Activated CD4-positive, alpha-beta T cell treated with anti-CD3 and anti-CD28 coated beads, Interleukin-2, Interleukin-6, amounts not matched to agents 100 ng/mL and 50 ng/mL, durations not matched to agents 16 hours and 8 hours (primary cell): ENCODE results near the gene CAMK2N2.
A peak's percentile ranks its signal among the peaks of the same experiment; 100 is the strongest.
"Not testable (repeated sequence)": the region's sequence is repeated elsewhere in the genome, so short reads cannot be mapped to it uniquely, and the experiment has no call there.

Source experiments
- DNase-seq: peaks from one replicate; pipeline ENCODE4 v3.0.0-alpha.2; 2020

Gene CAMK2N2

DNA sequence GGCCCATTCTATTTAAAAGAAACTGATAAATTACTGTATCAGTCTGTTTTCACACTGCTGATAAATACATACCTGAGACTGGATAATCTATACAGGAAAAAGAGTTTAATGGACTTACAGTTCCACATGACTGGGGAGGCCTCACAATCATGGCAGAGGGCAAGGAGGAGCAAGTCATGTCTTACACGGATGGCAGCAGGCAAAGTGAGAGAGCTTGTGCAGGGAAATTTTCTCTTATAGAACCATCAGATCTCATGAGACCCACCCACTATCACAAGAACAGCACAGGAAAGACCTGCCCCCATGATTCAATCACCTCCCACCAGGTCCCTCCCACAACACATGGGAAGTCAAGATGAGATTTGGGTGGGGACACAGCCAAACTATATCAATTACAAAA is 5.9 kb upstream of the CAMK2N2 start:
- not testable (repeated sequence) for DNase-seq

DNA sequence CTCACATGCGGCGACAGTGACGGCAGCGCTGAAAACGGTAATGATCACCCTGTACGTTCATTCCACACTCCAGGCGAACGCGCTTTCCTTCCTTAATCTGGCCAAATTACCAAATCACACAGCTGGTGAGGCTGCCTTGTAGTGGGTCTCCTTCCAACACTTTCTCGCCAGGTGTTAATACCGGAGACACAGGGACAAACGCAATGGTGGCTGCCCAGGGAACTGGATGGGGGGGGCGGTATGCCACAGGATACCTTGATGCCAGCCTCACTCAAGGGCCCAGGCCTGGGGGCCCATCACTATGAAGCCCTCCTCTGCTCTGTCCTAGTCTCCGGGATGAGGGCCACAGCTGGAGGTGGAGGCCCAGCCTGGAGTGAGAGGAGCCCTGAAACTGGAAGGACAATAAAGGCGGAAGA is 1.4 kb upstream of the CAMK2N2 start:
- DNase-seq: no peak

DNA sequence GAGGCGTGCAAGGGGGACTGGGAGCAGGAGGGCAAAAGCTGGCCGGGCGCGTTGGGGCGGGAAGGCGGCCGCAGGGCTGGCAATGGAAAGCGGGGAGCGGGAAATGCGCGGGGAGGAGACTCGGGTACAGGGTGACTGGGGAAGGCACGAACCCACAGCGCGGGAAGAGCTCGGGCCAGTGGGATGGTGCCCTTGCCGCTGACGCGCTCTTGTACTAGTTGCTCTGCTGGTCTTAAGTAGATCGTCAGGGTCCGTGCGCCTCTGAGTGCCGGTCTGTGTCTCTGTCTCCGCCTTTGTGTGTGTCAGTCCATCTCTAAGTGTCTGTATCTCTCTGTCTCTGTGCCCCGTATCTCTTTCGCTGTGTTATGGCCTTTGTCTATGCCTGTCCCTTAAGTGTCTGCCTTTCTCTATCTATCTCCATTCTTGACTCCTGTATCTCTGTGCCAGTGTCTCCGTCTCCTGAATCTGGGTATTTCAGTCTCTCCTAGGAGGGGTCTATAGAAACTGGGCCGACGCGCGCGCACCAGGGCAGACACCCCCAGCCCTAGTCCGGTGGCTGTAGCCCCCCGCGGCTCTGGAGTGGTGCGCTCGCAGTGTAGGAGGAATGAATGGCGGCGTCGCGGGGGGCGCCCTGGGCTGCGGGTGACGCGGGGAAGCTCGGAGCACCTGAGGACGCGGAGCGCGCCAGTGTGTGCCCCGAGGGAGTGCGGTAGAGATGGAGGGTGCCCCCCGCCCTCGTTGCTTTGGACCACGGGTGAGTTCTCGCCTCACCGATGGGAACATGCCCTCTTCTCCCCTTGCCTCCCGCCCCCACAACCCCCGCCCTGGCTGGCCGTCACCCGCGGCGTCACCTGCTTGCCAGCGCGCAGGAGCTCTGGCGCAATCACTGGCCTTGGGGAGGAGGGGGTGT is 756 bp upstream of the CAMK2N2 start:
- DNase-seq: peak; percentile 28

DNA sequence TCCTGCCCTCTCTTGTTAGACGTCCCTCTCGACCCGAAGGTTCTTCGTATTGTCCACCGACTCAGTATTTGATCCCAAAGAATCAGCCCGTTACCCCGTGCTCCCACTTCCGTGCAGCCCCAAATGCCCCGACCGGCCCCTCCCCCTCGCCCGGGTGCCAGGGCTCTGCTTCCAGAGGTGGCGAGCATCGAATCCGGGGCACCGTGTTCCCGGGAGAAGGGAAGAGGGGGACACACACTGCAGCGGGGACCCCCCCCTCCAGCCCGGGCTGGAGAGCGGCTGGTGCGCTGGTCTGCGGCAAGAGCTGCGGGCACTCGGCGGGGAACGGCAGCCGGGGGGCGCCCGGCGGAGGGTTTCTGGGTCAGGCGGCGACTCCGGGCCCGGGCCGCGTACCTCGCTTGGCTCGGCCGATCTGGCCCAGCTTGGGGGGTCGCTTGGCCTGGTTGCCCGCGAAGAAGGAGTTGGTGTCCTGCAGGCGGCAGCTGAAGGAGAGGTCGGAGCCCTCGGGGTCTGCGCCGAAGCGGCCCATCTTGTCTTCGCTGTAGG is 556 bp downstream of the CAMK2N2 start:
- no peak for DNase-seq

DNA sequence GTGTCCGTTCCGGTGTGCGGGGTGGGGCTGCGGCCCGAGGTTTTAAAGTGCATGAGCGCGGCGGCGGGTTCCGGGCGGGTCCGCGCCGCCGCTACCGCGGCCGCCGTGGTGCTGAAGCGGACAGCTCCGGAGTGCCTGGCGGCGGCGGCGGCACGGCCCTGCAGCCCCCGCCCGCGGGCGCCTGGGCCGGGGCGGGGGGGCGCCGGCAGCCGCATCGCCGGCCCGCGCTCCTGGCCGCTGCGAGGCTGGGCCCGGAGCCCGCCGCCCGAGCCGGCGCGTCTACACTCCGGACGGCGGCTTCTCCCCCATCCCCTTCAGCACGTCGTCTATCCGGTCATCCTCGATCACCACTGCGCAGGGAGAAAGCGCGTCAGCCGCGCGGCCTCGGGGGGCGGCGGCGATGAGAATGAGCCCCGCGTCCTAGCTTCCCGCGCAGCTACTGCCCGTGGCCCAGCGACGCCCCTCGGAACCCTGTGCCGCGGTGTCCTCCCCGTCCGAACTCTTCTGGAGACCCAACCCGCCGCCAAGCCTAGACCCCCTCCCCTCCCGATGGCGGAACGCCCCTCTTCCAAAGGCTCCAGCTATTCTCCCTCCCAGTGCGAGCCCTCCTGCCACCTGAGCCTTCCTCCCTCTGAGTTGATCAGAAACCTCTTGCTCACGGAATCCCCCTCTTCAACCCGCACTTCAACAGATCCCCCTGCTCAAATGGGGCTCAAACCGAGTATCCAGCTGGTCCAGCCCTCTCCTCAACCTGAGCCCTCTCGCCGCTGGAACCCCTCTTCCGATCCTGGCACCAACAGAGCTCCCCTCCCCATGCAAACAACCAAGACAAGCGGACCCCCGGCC is 1.3 kb downstream of the CAMK2N2 start:
- peak; percentile 23 for DNase-seq

DNA sequence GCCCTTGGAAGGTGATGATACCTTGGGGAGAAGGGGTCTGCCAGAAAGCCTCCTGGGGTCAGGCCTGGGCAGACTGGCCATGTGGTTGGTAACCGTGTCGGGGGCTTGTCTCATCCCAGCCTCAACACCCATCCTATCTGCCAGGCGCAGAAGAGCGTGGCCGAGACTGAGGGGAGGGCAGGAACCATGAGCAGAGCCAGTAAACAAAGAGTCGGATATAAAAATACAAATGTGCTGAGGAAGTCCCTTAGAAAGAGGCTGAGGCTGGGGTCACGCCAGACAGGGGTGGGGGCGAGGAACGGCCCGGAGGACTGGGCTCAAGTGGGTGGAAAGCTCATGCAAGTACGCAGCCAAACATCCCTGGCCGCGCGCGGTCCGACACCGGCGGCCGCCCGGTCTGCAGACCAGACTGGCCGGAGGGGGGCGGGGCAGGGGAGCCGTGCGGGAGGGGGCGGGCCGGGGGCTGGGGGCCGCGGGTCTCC is 1.9 kb downstream of the CAMK2N2 start:
- no peak for DNase-seq

DNA sequence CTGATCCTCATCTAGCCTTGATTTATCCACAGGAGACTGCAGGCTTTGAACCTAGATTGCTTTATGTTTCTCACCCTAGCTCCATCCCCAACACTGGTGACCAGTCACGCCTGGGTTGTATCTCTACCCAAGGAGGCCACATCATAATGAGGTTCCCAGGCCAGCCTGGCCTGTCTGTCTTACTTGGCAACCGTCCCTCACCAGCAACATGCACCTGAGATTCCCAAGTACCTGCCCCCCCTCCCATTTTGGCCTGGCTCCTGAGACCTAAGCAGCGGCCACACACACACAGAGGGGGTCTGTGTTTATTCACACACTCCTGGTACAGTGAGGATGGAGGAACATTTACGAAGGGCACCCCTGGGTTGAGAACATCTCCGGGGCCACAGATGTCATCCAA is 2.4 kb downstream of the CAMK2N2 start:
- no peak for DNase-seq

DNA sequence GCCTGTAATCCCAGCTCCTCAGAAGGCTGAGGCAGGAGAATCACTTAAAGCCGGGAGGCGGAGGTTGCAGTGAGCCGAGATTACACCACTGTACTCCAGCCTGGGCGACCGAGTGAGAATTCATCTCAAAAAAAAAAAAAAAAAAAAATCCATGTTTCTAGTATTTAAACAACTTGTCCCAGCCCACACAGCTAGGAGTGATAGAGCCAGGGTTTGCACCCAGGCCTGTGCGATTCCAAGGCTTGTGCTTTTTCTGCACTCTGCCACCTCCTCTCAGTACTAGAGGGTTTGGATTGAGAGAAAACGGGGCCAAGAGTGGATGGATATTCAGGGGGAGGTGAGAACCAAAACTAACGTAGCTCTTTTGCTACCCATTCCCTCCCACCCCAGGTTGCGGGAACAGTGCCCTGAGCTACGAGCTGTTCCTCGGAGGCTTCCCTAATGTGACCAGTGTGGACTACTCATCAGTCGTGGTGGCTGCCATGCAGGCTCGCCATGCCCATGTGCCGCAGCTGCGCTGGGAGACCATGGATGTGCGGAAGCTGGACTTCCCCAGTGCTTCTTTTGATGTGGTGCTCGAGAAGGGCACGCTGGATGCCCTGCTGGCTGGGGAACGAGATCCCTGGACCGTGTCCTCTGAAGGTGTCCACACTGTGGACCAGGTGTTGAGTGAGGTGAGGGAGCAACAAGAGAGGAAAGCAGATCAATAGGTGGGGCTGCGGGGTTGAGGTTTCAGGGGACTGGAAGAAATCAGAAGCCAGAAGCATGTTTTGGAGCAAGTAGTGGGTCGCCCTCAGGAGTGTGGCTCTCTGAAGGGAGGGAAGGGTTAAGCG is 4.1 kb downstream of the CAMK2N2 start:
- no peak for DNase-seq

DNA sequence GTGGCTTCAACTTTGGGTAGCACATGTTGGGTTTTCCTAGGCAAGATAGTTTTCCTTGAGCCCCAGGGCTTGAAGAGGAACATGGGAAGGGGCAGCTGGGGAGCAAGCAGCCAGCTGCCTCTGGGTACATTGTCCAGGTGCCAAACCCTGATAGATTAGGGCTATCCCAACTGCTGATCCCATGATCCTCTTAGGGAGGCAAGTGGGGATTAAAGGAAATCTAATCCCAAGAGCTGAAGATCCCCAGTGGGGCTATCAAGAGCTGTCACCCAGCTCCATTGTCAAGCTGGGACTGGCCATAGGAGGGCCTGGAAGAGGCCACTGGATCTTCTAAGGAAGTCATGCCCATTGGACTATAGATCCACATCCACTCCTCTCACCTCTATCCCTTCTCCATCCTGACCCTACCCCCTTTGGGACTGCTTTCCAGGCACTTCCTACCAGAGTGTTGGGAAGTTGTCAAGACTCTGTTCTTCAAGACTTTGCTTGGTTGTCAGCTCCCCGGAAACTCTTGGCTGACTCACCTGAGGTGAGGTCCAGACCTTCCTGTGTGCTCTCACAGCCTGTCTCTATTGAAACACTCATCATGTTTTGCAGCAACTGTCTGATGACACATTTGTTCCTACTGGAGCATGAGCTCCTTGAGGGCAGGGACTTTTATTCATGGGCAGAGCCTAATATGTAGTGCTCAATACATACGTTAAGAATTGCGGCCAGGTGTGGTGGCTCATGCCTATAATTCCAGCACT is 5.9 kb downstream of the CAMK2N2 start:
- peak; percentile 47 for DNase-seq

DNA sequence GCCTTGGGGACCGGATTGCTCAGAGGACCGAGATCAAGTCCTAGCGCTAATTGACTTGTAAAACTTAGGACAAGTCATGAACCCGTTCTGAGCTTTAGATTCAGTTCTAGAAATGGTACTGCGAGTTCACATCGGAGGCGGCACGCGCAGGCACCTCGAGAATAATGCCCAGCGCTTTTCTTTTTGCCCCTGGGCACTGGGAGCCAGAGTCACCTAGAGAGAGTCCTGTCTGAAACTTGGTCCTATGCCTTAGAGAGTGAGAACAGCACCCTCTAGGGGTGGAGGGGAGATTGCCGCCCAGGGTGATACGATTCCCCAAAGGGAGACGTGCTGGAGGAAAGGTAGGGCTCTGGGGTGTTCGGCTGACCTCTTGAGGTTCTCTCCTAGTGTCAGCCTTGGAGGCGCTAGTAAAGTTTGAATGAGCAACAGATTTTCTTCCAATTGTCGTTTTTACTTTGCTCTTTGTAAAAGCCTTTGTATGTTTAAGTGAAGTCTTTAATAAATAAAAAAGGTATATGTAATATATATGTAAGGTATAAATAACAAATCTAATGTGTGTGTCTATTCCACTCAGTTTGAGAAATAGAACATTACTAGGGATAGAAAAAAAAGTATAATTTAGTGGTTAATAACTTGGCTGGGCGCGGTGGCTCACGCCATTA is 11.1 kb downstream of the CAMK2N2 start:
- peak; percentile 97 for DNase-seq

DNA sequence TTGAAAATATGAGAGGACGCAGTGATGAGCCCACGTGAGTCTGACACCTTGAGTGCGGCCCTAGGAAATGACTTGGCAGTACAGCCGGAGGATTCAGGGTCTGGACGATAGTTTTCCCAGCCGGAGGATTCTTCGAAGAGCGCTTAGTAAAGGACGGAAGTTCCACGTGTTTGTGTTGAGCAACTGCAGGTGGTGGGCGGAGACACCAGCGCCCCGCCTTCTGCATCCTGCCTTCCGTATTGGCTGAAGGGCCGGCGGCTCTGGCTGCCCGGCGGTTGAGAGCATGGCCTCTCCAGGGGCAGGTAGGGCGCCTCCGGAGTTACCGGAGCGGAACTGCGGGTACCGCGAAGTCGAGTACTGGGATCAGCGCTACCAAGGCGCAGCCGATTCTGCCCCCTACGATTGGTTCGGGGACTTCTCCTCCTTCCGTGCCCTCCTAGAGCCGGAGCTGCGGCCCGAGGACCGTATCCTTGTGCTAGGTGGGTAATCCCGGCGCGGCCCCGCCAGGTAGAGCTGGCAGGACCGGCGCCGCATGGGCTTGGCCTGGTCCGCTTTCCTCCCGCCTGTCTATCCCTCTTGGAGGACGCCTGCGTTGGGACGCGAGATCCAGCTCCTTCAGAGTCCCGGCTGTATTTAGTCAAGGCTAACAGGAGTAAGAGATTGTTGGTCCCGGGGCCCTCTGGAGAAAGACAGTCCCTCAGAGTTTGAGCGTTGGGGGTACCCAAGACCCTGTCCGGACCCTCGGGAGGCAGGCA is 11.8 kb downstream of the CAMK2N2 start, which contains the start of gene EEF1AKMT4:
Gene EEF1AKMT4, plus strand, starts transcription at position 261 of the 755 bp plus-strand sequence. Its CDS starts 23 bp downstream, at position 284.
- DNase-seq: peak; percentile 98

DNA sequence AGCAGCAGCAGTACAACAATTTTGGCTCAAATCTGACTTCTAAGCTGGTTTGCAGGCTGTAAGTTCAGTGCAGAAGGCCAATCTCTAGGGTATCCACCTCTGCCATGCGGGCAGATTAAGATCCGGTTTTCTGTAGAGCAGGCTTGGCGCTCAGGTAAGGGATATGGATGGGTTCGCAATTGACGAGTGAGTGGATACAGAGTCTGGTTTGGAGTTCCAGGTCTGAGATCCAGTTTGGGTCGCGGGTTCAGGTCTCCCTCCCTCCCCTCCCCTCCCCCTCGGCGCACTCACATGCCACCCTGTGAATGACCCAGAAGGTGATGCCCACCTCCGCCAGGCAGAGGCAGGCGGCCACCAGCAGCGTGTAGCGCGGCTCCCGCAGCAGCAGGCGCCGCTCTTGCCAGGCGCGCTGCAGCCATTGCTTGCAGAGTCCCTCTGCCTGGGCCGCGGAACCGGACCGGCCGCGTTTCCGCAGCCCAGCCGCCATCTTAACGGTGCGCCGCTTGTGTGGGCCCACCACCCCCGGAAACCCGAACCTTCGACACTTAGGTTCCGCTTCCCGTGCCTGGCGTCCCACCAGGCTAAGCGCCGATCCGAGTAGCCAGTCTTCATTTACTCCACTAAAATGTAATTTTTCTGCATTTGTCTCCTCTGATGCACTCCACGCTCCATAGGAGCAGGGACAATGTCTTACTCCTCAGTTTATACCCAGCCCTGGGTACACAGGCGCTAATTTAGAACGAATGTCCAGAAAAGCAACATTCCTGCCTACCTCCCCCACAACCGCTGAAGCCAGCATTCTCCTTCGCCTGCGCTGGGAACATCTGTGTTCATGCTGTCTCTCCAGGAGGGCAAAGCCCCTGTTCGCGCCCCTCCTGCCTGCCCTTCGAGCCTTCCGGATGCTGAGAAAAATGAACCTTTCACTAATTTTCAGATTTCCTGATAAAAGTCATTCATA is 12.6 kb downstream of the CAMK2N2 start, which contains the start of gene ALG3:
Gene ALG3, minus strand, starts transcription at position 509 of the 958 bp plus-strand sequence. Its CDS starts 22 bp downstream, at position 487.
- DNase-seq: peak; percentile 92

DNA sequence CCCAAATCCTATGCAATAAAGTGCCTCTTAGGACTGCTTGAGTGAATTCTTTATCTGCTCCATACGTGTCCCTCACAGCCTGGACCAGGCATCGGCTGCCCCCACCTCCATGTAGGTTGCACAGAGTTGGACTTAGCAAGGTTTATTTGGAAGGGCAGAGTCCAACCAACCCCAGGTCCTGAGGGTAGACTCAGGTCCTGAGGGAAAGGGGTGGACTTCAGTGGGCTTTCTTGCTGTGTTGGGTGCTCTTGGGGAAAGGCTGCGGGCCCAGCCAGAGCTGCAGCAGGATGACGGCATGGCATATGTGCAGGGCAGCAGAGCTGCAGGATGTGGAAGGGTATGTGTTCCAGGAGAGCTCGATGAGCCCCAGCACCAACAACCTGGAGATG is 19.1 kb downstream of the CAMK2N2 start:
- DNase-seq: no peak

DNA sequence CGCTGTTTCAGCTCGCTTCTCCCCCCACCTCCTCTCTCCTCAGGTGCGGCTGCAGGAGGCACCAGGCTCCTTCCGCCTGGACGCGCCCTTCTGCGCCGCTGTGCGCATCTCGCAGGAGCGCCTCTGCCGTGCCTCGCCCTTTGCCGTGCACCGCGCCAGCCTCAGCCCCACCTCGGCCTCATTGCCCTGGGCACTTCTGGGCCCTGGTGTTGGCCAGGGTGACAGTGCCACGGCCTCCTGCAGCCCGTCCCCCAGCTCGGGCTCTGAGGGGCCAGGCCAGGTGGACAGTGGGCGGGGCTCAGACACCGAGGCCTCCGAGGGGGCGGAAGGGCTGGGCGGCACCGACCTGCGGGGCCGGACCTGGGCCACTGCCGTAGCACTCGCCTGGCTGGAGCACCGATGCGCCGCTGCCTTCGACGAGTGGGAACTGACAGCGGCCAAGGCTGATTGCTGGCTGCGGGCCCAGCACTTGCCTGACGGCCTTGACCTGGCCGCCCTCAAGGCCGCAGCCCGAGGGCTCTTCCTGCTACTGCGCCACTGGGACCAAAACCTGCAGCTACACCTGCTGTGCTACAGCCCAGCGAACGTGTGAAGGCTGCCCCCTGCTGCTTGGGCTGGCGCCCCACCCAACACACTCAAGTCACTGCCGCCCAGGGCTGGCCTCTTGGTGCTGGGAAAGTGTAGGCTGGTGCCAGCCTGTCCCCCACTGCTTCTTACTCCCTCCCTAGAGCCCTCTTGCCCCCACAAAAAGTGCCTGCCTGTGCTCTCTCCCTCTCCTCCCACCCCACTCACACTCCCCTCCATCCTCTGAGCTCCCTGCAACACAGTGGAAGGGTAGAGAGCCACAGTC is 19.7 kb downstream of the CAMK2N2 start:
- no peak for DNase-seq

DNA sequence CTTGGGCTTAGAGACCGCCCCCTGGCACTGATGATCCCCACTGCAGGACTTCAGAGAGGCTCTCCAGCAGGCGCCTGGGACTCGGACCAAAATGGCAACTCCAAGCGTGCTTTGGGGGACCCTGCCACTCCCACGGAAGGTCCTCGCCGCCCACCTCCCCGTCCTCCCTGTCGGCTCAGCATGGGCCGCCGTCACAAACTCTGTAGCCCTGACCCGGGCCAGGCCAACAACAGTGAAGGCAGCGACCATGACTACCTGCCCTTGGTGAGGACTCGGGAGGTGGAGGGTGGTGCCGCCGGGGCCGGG is 20.3 kb downstream of the CAMK2N2 start:
- no peak for DNase-seq

DNA sequence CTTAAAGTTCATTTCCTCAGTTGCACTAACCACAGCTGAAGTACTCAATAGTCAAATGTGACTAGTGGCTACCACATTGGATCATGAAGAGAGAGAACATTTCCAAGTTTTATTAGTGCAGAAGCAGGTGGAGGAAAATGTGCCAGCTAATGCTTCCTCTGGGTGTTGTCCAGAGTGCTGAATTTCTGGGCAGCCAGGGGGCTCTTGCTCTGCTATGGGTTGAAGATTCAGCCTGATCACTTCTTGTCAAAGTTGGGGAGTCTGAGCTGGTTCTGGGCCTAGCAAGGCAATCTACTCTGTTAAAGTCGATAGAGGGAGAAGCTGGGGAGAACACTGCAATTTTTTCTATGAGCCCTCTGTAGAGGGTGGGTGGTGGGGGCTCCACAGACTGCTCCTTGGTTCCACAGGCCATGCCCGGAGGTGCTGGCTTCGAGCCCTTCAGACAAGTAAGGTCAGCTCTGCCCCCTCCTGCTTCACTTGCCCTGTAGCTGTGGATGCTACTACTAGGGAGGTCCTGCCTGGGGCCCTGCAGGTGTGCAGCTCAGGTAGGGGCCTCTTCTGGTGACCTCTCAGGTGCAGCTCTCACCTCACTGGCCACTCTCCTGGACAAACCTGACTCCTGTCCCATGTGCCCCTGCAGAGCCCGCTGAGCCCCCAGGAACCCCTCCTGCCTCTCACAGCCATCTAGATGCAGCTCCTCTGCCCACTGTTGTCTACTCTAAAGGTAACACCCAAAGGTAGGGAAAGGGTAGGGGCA is 20.8 kb downstream of the CAMK2N2 start:
- no peak for DNase-seq

DNA sequence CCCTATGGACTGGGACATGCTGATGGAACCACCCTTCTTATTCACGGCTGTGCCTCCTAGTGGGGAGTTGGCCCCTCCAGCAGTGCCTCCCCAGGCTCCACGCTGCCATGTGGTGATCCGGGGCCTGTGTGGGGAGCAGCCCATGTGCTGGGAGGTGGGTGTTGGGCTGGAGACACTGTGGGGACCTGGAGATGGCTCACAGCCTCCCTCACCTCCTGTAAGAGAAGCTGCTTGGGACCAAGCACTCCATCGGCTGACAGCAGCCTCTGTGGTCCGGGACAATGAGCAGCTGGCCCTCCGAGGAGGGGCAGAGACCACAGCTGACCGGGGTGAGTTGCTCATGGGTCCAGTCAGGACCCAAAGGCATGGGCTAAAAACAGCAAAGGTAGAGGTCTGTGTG is 21.6 kb downstream of the CAMK2N2 start:
- DNase-seq: no peak
